Measurements from ENCODE around the gene RNPEPL1.

GRCh38 chr2:240604291-240604938 is 36.1 kb downstream of the RNPEPL1 start:
- TF ChIP-seq NFIC (IDR thresholded peaks at IDR 0.05; ENCODE audit: low read depth, low read length) (no peak), EGR1 (IDR thresholded peaks at IDR 0.05; ENCODE audit: borderline replicate concordance in 1 of 2, low read depth in 2 of 2, low read length in 2 of 2) (no peak), POLR2A (IDR thresholded peaks at IDR 0.05; ENCODE audit: low read depth, low read length) (no peak), USF2 (IDR thresholded peaks at IDR 0.05; ENCODE audit: borderline replicate concordance, low read depth, low read length) (no peak), CTCF (IDR thresholded peaks at IDR 0.05 in 2 of 3, conservative IDR thresholded peaks at IDR 0.05 in 1 of 3; ENCODE audit: control insufficient read depth in 2 of 3, extremely low read depth in 1 of 3, insufficient read depth in 1 of 3, low read depth in 3 of 3, low read length in 3 of 3) (peak; percentile 21 to 59 (median 46); a peak in 5 of 6 replicates), RAD21 (IDR thresholded peaks at IDR 0.05; ENCODE audit: insufficient read depth, low read depth, low read length) (peak; percentile 49; the same call in 1 of the 2 replicates), RELA (IDR thresholded peaks at IDR 0.05; ENCODE audit: borderline replicate concordance, partially characterized antibody) (no peak), RFX5 (IDR thresholded peaks at IDR 0.05; ENCODE audit: low read depth, low read length) (no peak), SUZ12 (IDR thresholded peaks at IDR 0.05; ENCODE audit: unreplicated experiment) (no peak)

Data from GM12878 (cell line).